Left lung (tissue), 10 donors: ENCODE data around the gene CISTR. TPM values are rescaled to one million over a fixed set of nuclear protein-coding genes. Genes with fewer than 3 reads are reported as not detected.
"Not testable (repeated sequence)": the region's sequence is repeated elsewhere in the genome, so short reads cannot be mapped to it uniquely, and the experiment has no call there.

Experiments
- ATAC-seq: fragments of 200-7000 bp; cut with Tn5 transposase; one replicate; pipeline ENCODE4 v1.9.1; 2020; ENCODE audit warnings: moderate library complexity
- DNase-seq, 4 donors: peaks; one replicate each; pipeline ENCODE4 v3.0.0-alpha.2; 2013 to 2020
- H3K27ac ChIP-seq, 2 donors: fragments of 200-600 bp; sonication (generic) in 1 of 2; one replicate each; pipeline versions ENCODE4 v1.5.0 to v1.8.0; 2020 to 2021
- H3K27me3 ChIP-seq, 2 donors: fragments of 200-600 bp; sonication (generic) in 1 of 2; one replicate each; pipeline versions ENCODE4 v1.5.0 to v1.8.0; 2020 to 2021
- H3K36me3 ChIP-seq, 2 donors: fragments of 200-600 bp; sonication (generic) in 1 of 2; one replicate each; pipeline versions ENCODE4 v1.5.0 to v1.8.0; 2020 to 2021
- H3K4me1 ChIP-seq, 2 donors: fragments of 200-600 bp; one replicate each; pipeline ENCODE4 v1.8.0; 2021
- H3K4me3 ChIP-seq, 2 donors: fragments of 200-600 bp; sonication (generic) in 1 of 2; one replicate each; pipeline versions ENCODE4 v1.5.0 to v1.8.0; 2020 to 2021; ENCODE audit warnings: mild to moderate bottlenecking in 1 of 2
- H3K9me3 ChIP-seq, 2 donors: fragments of 200-600 bp; sonication (generic) in 1 of 2; one replicate each; pipeline versions ENCODE4 v1.5.0 to v1.8.0; 2020 to 2021
- intact Hi-C, 2 donors: fragments of 100-400 bp; cut with DNase I; formaldehyde crosslinking; loops; one replicate each; pipeline versions ENCODE4 v1.11.2 to v1.14.2; 2022
- polyA plus RNA-seq, 6 donors: library from polyadenylated mRNA; unstranded; fragments of 120-200 nt; gene quantifications; one replicate each; pipeline ENCODE4 v1.2.1, GENCODE V29; 2013; ENCODE audit not compliant: insufficient read length in 6 of 6
- total RNA-seq, 2 donors: library from RNA; stranded (reverse); fragmentation: NEBNext Ultra II Directional; extraction: Animal tissue kit (Norgen Biotek cat#: 25700); gene quantifications; one replicate each; pipeline ENCODE4 v1.2.1, GENCODE V29; 2021
- TF ChIP-seq, protein P1 (sequence below), 2 donors: fragments of 200-600 bp; sonication (generic) in 1 of 2; IDR thresholded peaks; one replicate each; pipeline versions ENCODE4 v1.5.0 to v1.8.0; 2021; ENCODE audit warnings: antibody characterized with exemption in 2 of 2
- donor health status: DM: no; HTN: yes; CAD: no.
- donor health status: DM: no; HTN: no; CAD: no.

CISTR gene
- total and polyA plus RNA-seq, 8 donors, result not detected

DNA sequence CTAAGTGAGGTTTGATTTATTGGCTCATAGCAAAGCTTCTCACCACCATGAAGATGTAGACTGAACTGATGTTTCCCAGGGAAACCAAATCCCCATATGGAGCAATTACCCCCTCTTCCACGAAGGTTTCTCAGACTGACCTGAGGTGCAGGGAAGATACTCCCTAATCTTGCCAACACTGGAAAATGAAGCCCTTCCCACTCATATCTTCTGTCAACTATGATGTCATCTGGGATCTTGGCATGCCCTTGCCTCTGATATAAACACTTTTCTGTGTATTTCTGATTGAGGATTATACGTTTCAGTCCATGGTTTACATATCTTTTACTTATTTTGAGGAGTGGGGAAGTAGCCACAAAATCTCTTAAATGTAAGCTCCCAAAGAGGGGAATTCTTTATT is 14.1 kb upstream of the CISTR start:
- no peak overlapping the region for H3K27ac ChIP-seq
- intact Hi-C loops, result no loop called here
- H3K4me1 ChIP-seq, result no peaks in the 10 kb centered on the region
- DNase-seq (no peak), ATAC-seq (no peak)
- H3K27me3 ChIP-seq, result peaks cover 12 to 81% of the 10 kb centered on the region in 2 donors
- H3K4me3 ChIP-seq, result no peak overlapping the region
- H3K9me3 ChIP-seq, result no peaks in the 10 kb centered on the region
- no peaks in the 10 kb centered on the region for H3K36me3 ChIP-seq
- TF ChIP-seq, protein P1, sequence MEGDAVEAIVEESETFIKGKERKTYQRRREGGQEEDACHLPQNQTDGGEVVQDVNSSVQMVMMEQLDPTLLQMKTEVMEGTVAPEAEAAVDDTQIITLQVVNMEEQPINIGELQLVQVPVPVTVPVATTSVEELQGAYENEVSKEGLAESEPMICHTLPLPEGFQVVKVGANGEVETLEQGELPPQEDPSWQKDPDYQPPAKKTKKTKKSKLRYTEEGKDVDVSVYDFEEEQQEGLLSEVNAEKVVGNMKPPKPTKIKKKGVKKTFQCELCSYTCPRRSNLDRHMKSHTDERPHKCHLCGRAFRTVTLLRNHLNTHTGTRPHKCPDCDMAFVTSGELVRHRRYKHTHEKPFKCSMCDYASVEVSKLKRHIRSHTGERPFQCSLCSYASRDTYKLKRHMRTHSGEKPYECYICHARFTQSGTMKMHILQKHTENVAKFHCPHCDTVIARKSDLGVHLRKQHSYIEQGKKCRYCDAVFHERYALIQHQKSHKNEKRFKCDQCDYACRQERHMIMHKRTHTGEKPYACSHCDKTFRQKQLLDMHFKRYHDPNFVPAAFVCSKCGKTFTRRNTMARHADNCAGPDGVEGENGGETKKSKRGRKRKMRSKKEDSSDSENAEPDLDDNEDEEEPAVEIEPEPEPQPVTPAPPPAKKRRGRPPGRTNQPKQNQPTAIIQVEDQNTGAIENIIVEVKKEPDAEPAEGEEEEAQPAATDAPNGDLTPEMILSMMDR (IDR thresholded peaks at IDR 0.05), result no peak

DNA sequence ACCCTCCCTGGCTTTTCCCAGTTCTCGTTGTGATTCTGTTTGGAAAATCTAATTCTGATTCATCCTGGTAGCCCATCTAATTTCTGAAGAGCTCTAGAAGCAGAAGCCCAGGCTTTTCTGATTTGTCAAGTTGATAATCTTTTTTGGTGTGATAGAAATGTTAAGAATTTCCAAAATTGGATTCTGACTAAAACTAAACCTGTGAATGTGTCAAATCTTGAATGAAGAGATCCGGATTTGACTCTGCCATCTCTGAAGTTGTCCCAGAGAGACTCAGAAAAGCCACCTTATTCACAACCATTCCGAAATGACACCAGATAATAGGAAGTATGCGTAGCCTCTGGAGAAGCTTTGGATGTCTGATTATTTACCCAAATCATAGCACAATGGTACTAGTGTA is 12.8 kb upstream of the CISTR start:
- H3K27me3 ChIP-seq, result peaks cover 12 to 89% of the 10 kb centered on the region in 2 donors
- ATAC-seq, result no peak

DNA sequence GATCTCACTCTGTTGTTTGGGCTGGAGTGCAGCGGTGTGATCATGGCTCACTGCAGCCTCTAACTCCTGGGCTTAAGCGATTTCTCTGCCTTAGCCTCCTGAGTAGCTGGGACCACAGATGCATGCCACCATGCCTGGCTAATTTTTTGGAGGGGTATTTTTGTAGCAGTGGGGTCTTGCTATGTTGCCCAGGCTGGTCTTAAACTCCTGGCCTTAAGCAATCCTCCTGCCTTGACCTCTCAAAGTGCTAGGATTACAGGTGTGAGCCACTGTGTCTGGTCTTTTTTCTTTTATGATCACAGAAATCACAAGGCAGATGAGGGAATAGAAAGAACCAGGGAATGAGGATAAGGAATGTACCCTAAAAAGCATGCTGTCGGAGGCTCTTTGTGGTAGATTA is 11.0 kb upstream of the CISTR start:
- DNase-seq, H3K36me3 ChIP-seq, H3K27ac ChIP-seq, intact Hi-C loops, H3K9me3 ChIP-seq, H3K4me3 ChIP-seq, H3K4me1 ChIP-seq, ATAC-seq: not testable (repeated sequence)
- H3K27me3 ChIP-seq, result peaks cover 24 to 97% of the 10 kb centered on the region in 2 donors

More for the DNA sequence above, 12.8 kb upstream of the CISTR start:
- H3K4me3 ChIP-seq, result no peak overlapping the region
- no peaks in the 10 kb centered on the region for H3K4me1 ChIP-seq
- intact Hi-C loops, result no loop called here
- H3K36me3 ChIP-seq, result no peaks in the 10 kb centered on the region
- no peak for DNase-seq
- TF ChIP-seq, protein P1 (IDR thresholded peaks at IDR 0.05), result no peak
- H3K9me3 ChIP-seq, result no peaks in the 10 kb centered on the region
- H3K27ac ChIP-seq, result no peak overlapping the region

DNA sequence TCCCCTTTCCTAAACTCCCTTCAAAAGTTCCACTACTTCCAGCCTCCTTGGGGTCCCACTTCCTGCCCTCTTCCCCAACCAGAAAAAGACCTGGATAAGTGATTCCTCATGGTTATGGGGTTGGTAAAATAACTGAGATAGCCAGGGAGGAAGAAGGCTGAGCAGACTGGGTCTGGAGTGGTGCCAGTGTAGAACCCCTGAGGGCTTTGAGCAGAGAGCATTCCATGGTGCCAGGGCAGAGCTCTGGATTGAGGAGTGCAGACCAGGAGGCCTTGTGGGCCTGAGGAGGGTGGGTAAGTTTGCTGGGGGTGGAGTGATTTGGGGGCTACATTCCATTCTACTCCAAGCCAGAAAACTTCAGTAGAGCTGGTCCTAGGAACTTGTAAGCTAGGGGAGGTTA is 9.5 kb upstream of the CISTR start:
- H3K27ac ChIP-seq, result no peak overlapping the region
- no peaks in the 10 kb centered on the region for H3K9me3 ChIP-seq
- ATAC-seq (no peak), DNase-seq (no peak)
- no peaks in the 10 kb centered on the region for H3K36me3 ChIP-seq
- intact Hi-C loops, result no loop called here
- H3K4me3 ChIP-seq, result no peak overlapping the region
- TF ChIP-seq, protein P1 (IDR thresholded peaks at IDR 0.05), result no peak
- H3K27me3 ChIP-seq, result peaks cover 24 to 91% of the 10 kb centered on the region in 2 donors
- H3K4me1 ChIP-seq, result peaks cover 6 to 10% of the 10 kb centered on the region in 2 donors

DNA sequence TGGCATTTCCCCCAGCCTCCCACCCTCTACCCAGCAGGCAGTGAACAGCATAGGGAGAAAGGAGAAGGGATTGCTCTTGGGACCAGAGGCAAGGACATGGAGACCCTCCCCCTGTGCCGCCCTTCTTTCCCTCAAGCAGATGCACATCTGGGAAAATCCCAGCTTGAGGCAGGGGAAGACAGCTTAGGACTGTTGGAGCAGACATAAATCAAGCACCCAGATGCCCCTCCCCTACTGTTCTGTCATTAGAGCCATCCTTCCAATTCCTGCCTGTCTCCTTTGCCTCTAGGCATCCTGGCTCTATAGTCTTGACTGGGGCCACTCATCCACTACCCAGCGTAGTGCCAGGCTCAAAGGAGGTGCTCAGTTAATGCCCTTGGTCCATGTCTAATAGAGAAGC is 7.5 kb upstream of the CISTR start:
- no peak for ATAC-seq

DNA sequence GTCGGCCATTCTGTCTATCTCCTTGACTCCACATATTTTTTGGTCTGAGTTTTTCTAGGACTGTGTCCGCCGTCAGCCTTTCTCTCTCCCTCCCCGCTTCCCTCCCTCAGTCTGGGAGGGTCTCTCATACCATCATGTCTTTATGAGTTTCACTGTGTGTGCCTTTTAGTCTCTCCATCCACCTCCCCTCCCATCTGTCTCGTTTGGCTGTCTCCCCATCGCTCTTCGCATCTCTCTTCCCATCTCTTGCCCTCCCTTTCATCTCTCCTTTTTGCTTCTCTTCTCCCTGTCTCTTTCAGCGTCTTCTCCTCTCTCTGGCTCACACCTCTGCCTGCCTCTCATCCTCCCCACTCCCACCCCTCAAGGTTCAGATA is 6.9 kb upstream of the CISTR start:
- ATAC-seq, result no peak
- Histone ChIP-seq H3K9me3 (no peaks in the 10 kb centered on the region), H3K27ac (no peak overlapping the region), H3K4me3 (no peak overlapping the region), H3K36me3 (no peaks in the 10 kb centered on the region), H3K27me3 (peaks cover 17 to 79% of the 10 kb centered on the region in 2 donors), H3K4me1 (peaks cover 12 to 14% of the 10 kb centered on the region in 2 donors)
- intact Hi-C loops, result no loop called here
- TF ChIP-seq, protein P1 (IDR thresholded peaks at IDR 0.05), result no peak
- no peak for DNase-seq

More for the DNA sequence above, 7.5 kb upstream of the CISTR start:
- Histone ChIP-seq H3K27me3 (peaks cover 17 to 79% of the 10 kb centered on the region in 2 donors), H3K4me3 (no peak overlapping the region), H3K9me3 (no peaks in the 10 kb centered on the region), H3K36me3 (no peaks in the 10 kb centered on the region), H3K27ac (no peak overlapping the region), H3K4me1 (peaks cover 12 to 14% of the 10 kb centered on the region in 2 donors)
- intact Hi-C loops, result no loop called here
- TF ChIP-seq, protein P1 (IDR thresholded peaks at IDR 0.05), result no peak
- DNase-seq, result no peak
